ENCODE results near the gene TRIM7. TPM values are rescaled to one million over a fixed set of nuclear protein-coding genes. Genes with fewer than 3 reads are reported as not detected.

TRIM7 gene
- total and polyA plus RNA-seq, 9 of the 15 experiments (the other 6 are each of a cell fraction or from before 2014, with no cell fraction given): 2.6 to 14.9 (median 8.9) TPM

DNA sequence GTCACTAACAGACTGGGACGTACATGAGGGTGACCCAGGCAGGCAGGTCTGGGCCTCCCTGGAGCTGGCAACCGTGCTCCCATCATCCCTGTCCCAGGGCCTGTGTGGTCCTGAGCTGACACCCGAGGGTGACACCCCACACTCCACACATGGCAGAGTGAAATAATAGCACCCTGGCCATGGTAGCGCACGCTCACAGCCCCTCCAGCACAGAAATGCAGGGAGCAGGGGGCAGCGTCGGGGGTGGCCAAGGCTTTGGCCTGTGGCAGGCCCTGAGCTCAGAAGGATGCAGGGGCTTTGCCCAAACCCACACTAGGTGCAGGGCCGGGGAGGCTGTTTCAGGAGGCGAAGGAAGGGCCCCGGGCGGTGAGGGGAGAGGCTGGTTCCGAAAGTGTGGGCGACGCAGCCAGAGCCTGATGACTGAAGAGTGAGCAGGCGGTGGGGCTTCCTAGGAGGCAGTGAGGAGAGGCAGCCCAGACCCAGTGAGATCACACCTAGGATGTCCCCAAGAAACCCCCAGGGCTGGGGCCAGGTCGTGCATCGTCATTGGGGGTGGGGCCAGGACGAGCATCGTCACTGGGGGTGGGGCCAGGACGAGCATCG lies 44.7 kb downstream of the TRIM7 start (continued):
- TF ChIP-seq ZNF232 (CRISPR knock-in tag; IDR thresholded peaks at IDR 0.05): no peak
- no peak for TF ChIP-seq HNRNPUL1 (IDR thresholded peaks at IDR 0.05; ENCODE audit: low read length)
- TF ChIP-seq, protein P1, sequence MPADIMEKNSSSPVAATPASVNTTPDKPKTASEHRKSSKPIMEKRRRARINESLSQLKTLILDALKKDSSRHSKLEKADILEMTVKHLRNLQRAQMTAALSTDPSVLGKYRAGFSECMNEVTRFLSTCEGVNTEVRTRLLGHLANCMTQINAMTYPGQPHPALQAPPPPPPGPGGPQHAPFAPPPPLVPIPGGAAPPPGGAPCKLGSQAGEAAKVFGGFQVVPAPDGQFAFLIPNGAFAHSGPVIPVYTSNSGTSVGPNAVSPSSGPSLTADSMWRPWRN (IDR thresholded peaks at IDR 0.05; ENCODE audit: low read depth): no peak
- TF ChIP-seq, protein P2, sequence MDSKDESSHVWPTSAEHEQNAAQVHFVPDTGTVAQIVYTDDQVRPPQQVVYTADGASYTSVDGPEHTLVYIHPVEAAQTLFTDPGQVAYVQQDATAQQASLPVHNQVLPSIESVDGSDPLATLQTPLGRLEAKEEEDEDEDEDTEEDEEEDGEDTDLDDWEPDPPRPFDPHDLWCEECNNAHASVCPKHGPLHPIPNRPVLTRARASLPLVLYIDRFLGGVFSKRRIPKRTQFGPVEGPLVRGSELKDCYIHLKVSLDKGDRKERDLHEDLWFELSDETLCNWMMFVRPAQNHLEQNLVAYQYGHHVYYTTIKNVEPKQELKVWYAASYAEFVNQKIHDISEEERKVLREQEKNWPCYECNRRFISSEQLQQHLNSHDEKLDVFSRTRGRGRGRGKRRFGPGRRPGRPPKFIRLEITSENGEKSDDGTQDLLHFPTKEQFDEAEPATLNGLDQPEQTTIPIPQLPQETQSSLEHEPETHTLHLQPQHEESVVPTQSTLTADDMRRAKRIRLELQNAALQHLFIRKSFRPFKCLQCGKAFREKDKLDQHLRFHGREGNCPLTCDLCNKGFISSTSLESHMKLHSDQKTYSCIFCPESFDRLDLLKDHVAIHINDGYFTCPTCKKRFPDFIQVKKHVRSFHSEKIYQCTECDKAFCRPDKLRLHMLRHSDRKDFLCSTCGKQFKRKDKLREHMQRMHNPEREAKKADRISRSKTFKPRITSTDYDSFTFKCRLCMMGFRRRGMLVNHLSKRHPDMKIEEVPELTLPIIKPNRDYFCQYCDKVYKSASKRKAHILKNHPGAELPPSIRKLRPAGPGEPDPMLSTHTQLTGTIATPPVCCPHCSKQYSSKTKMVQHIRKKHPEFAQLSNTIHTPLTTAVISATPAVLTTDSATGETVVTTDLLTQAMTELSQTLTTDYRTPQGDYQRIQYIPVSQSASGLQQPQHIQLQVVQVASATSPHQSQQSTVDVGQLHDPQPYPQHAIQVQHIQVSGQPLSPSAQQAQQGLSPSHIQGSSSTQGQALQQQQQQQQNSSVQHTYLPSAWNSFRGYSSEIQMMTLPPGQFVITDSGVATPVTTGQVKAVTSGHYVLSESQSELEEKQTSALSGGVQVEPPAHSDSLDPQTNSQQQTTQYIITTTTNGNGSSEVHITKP (IDR thresholded peaks at IDR 0.05; ENCODE audit: partially characterized antibody): no peak
- peak; percentile 51; the same call in 1 of the 2 replicates for TF ChIP-seq PHF8 (IDR thresholded peaks at IDR 0.05; ENCODE audit: borderline replicate concordance, low read length)
- TF ChIP-seq JUND (IDR thresholded peaks at IDR 0.05; ENCODE audit: borderline replicate concordance, low read depth, low read length): peak; percentile 55; the same call in 1 of the 2 replicates
- no peak; the same call in 2 of the 3 replicates for TF ChIP-seq JUND (tag; IDR thresholded peaks at IDR 0.05; ENCODE audit: borderline replicate concordance, low read depth, low read length)
- TF ChIP-seq MTA3 (IDR thresholded peaks at IDR 0.05; ENCODE audit: borderline replicate concordance): peak; percentile 29; the same call in 1 of the 2 replicates
- no peak for TF ChIP-seq ZNF717 (CRISPR knock-in tag; IDR thresholded peaks at IDR 0.05)
- no peak for TF ChIP-seq EWSR1 (IDR thresholded peaks at IDR 0.05; ENCODE audit: borderline replicate concordance, low read depth, partially characterized antibody)
- TF ChIP-seq NCOR1 (IDR thresholded peaks at IDR 0.05): no peak
- TF ChIP-seq PHB2 (IDR thresholded peaks at IDR 0.05; ENCODE audit: low read depth): no peak
- TF ChIP-seq ATF7 (IDR thresholded peaks at IDR 0.05): peak; percentile 79; the same call in 1 of the 2 replicates
- TF ChIP-seq THRAP3 (IDR thresholded peaks at IDR 0.05; ENCODE audit: borderline replicate concordance): no peak
- TF ChIP-seq, protein P3, sequence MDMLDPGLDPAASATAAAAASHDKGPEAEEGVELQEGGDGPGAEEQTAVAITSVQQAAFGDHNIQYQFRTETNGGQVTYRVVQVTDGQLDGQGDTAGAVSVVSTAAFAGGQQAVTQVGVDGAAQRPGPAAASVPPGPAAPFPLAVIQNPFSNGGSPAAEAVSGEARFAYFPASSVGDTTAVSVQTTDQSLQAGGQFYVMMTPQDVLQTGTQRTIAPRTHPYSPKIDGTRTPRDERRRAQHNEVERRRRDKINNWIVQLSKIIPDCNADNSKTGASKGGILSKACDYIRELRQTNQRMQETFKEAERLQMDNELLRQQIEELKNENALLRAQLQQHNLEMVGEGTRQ (CRISPR knock-in tag; IDR thresholded peaks at IDR 0.05): no peak
- no peak for TF ChIP-seq GABPB1 (CRISPR knock-in tag; IDR thresholded peaks at IDR 0.05)
- TF ChIP-seq, protein P4, sequence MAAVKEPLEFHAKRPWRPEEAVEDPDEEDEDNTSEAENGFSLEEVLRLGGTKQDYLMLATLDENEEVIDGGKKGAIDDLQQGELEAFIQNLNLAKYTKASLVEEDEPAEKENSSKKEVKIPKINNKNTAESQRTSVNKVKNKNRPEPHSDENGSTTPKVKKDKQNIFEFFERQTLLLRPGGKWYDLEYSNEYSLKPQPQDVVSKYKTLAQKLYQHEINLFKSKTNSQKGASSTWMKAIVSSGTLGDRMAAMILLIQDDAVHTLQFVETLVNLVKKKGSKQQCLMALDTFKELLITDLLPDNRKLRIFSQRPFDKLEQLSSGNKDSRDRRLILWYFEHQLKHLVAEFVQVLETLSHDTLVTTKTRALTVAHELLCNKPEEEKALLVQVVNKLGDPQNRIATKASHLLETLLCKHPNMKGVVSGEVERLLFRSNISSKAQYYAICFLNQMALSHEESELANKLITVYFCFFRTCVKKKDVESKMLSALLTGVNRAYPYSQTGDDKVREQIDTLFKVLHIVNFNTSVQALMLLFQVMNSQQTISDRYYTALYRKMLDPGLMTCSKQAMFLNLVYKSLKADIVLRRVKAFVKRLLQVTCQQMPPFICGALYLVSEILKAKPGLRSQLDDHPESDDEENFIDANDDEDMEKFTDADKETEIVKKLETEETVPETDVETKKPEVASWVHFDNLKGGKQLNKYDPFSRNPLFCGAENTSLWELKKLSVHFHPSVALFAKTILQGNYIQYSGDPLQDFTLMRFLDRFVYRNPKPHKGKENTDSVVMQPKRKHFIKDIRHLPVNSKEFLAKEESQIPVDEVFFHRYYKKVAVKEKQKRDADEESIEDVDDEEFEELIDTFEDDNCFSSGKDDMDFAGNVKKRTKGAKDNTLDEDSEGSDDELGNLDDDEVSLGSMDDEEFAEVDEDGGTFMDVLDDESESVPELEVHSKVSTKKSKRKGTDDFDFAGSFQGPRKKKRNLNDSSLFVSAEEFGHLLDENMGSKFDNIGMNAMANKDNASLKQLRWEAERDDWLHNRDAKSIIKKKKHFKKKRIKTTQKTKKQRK (IDR thresholded peaks at IDR 0.05; ENCODE audit: borderline replicate concordance, low read depth, low read length): no peak
